Mesodermal cell (in vitro differentiated cells): ENCODE results near the gene C3.

Experiments
- H3K27ac ChIP-seq: 2 replicates; pipeline ENCODE4 v1.7.0; 2013; ENCODE audit warnings: mild to moderate bottlenecking, low read depth, low read length, moderate library complexity; ENCODE audit not compliant: severe bottlenecking
- H3K36me3 ChIP-seq: 2 replicates; pipeline ENCODE4 v1.7.1; 2013; ENCODE audit warnings: mild to moderate bottlenecking, low read length, moderate library complexity; ENCODE audit not compliant: control insufficient read depth, insufficient read depth
- H3K4me1 ChIP-seq: one replicate; pipeline ENCODE4 v1.7.1; 2013; ENCODE audit warnings: mild to moderate bottlenecking, low read length; ENCODE audit not compliant: insufficient read depth, control insufficient read depth, poor library complexity, severe bottlenecking
- H3K4me3 ChIP-seq: 2 replicates; pipeline ENCODE4 v1.7.0; 2013; ENCODE audit warnings: low read length, control low read depth, mild to moderate bottlenecking; ENCODE audit not compliant: insufficient read depth, poor library complexity, severe bottlenecking; ENCODE audit errors: extremely low read depth
- H3K9me3 ChIP-seq: 2 replicates; pipeline ENCODE4 v1.7.1; 2013; ENCODE audit warnings: mild to moderate bottlenecking, low read length, moderate library complexity; ENCODE audit not compliant: control insufficient read depth
- WGBS, 2 experiments: methylation state at CpG; one replicate each; pipeline ENCODE4 v1.1.5; 2013; ENCODE audit warnings: missing lambda C conversion rate in 2 of 2; ENCODE audit not compliant: insufficient coverage in 2 of 2; 5-methylcytosine and 5-hydroxymethylcytosine counted together

Gene C3

DNA sequence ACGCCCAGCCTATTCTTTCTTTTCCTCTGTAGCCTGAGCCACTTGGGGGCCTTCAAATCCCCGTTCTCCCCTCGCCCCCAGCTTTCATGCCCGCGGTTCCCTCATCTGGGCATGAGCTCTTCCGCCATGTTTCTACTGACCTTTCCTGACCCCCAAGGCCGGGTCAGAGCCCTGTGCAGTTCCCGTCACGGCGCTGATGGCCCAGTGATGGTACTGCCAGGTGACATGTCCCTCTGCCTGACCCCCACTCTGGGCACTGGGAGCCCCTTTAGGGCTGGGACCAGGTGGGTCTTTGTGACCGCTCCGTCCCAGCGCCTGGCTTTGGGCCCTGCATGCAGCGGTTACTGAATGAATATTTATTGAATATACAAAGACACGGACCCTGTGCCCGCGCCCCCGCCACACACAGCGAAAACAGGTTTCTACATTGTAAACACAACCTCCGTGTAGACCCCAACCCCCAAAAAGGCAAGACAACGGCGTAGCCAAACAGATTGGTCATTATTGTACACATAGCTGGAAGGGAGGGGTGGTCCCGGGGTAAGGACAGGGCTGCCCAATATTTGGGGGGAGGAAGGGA, 9.2 kb upstream of the C3 start:
- no peaks in the 10 kb centered on the region for H3K9me3 ChIP-seq
- H3K4me1 ChIP-seq = no peaks in the 10 kb centered on the region
- WGBS, 2 experiments = 94 to 95% methylated on average over 11 to 14 of the region's 23 CpGs
- peaks cover 22% of the 10 kb centered on the region for H3K36me3 ChIP-seq
- H3K27ac ChIP-seq = no peak overlapping the region
- no peak overlapping the region for H3K4me3 ChIP-seq

GRCh38 chr19:6728346-6728745, 7.9 kb upstream of the C3 start:
- H3K9me3 ChIP-seq = no peaks in the 10 kb centered on the region
- peaks cover 16% of the 10 kb centered on the region for H3K36me3 ChIP-seq
- H3K27ac ChIP-seq = no peak overlapping the region
- H3K4me3 ChIP-seq = no peak overlapping the region
- no peaks in the 10 kb centered on the region for H3K4me1 ChIP-seq
- 79 to 84% methylated on average over 6 to 8 of the region's 8 CpGs for WGBS, 2 experiments

GRCh38 chr19:6725513-6726231, 5.2 kb upstream of the C3 start:
- no peaks in the 10 kb centered on the region for H3K9me3 ChIP-seq
- H3K4me3 ChIP-seq = no peak overlapping the region
- WGBS, 2 experiments = 88 to 93% methylated on average over 15 to 16 of the region's 16 CpGs
- no peaks in the 10 kb centered on the region for H3K36me3 ChIP-seq
- H3K4me1 ChIP-seq = peaks cover 4% of the 10 kb centered on the region
- H3K27ac ChIP-seq = no peak overlapping the region

GRCh38 chr19:6724631-6725492, 4.4 kb upstream of the C3 start:
- no peak overlapping the region for H3K27ac ChIP-seq
- no peaks in the 10 kb centered on the region for H3K36me3 ChIP-seq
- WGBS, 2 experiments = 83 to 85% methylated on average over 14 of the region's 15 CpGs
- no peak overlapping the region for H3K4me3 ChIP-seq
- H3K4me1 ChIP-seq = peaks cover 5% of the 10 kb centered on the region
- H3K9me3 ChIP-seq = no peaks in the 10 kb centered on the region

DNA sequence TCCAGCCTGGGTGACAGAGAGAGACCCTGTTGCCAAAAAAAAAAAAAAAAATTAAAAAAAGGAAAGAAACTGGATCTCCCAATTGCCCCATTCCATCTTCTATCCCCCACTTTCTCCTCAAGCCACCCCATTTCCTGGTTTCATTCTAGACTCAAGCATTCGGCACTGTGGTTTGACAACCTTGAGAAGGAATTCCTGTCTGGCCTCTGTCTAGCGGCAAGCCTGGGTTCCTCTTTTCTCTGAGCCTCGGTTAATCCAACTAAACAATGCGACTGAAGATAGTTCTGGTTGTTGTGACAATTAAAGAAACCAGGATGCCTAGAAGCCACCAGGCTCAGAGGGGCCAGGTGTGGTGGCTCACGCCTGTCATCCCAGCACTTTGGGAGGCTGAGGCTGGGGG, 3.3 kb upstream of the C3 start:
- Histone ChIP-seq H3K4me3 (no peak overlapping the region), H3K4me1 (peaks cover 5% of the 10 kb centered on the region), H3K36me3 (no peaks in the 10 kb centered on the region), H3K9me3 (no peaks in the 10 kb centered on the region), H3K27ac (no peak overlapping the region)
- 89 to 94% methylated on average over 3 to 5 of the region's 5 CpGs for WGBS, 2 experiments

DNA sequence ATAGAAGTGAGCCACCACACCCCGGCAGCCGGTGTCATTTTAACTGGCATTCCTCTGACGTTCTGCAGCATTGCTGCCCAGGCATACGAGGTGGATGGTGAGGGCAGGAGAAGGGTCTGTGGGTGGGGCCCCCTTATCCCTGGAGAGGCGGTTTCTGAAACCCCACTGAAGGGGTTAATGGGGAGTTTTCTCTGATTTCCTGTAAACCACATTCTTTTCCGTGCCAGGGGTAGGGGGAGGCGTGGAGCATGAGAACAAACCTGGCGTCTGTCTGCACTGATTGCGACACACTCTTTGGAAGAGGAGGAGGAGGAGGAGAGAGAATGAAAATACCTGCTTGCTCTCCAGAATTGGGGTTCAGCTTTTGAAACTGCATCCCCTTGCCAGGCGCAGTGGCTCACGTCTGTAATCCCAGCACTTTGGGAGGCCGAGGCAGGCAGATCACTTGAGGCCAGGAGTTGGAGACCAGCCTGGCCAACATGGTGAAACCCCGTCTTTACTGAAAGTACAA, 2.7 kb upstream of the C3 start:
- peaks cover 5% of the 10 kb centered on the region for H3K4me1 ChIP-seq
- H3K9me3 ChIP-seq = peaks cover 3% of the 10 kb centered on the region
- WGBS, 2 experiments = 61 to 64% methylated on average over 8 to 11 of the region's 13 CpGs
- no peak overlapping the region for H3K4me3 ChIP-seq
- no peak overlapping the region for H3K27ac ChIP-seq
- H3K36me3 ChIP-seq = no peaks in the 10 kb centered on the region

DNA sequence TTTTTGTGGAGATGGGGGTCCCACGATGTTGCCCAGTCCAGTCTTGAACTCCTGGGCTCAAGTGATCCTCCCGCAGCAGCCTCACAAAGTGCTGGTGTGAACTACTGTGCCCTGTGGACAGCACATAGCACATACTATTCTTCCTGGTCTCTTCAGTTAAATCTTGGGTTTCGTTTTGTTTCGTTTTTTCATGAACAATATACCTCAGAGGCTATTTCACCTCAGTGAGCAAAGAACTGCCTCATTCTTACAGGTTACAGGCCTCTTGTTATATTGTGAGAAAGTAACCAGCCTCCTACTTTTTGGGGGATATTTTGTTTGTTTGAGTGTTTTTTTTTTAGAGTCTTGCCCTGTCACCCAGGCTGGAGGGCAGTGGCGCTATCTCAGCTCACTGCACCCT, 1.3 kb upstream of the C3 start:
- Histone ChIP-seq H3K4me3 (no peak overlapping the region), H3K27ac (no peak overlapping the region), H3K9me3 (peaks cover 9% of the 10 kb centered on the region), H3K4me1 (peaks cover 5% of the 10 kb centered on the region), H3K36me3 (no peaks in the 10 kb centered on the region)
- WGBS, 2 experiments = 80 to 94% methylated on average over 3 to 4 of the region's 5 CpGs

DNA sequence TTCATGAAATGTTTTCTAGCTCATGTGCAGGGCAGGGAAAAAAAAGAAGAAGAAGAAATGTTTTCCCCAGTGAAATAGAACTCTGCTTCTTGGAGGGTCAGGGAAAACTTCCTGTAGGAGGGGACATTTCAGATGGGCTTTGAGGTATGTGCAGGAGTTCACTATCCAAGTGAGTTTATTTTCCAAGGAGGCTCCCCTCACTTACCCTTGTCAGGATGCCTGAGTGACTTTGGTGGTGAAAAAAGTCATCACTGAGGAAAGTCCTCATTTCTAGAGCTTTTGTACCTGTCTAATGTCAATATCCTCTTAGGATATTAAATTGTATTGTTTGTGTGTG, 656 bp upstream of the C3 start:
- peaks cover 5% of the 10 kb centered on the region for H3K4me1 ChIP-seq
- H3K4me3 ChIP-seq = no peak overlapping the region
- H3K36me3 ChIP-seq = no peaks in the 10 kb centered on the region
- H3K27ac ChIP-seq = no peak overlapping the region
- H3K9me3 ChIP-seq = peaks cover 9% of the 10 kb centered on the region

- 94 to 95% methylated on average over 3 of the region's 3 CpGs for WGBS, 2 experiments
- H3K9me3 ChIP-seq = peaks cover 9% of the 10 kb centered on the region
- no peak overlapping the region for H3K4me3 ChIP-seq
- H3K4me1 ChIP-seq = peaks cover 5% of the 10 kb centered on the region
- no peak overlapping the region for H3K27ac ChIP-seq
- H3K36me3 ChIP-seq = no peaks in the 10 kb centered on the region
Measured at GRCh38 chr19:6719992-6720368, 470 bp downstream of the C3 start.

DNA sequence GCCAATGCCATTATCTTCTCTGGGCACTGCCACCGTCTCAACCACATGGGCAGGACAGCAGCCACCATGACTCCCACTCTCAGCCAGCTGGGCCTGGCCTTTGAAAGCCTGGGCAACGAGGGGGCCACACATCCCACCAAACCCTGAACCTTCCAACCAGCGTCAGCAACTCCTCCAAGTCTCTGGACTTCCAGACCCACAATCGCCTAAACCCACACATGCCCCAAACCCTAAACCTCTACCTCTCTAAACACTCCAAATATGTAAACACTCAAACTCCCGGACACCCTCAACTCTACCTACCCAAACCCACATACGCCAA, 949 bp downstream of the C3 start:
- Histone ChIP-seq H3K9me3 (peaks cover 9% of the 10 kb centered on the region), H3K36me3 (no peaks in the 10 kb centered on the region), H3K4me3 (no peak overlapping the region), H3K27ac (no peak overlapping the region), H3K4me1 (peaks cover 5% of the 10 kb centered on the region)
- 93 to 97% methylated on average over 4 to 6 of the region's 6 CpGs for WGBS, 2 experiments
